Stomach (tissue), 9 donors: ENCODE measurements around the gene ANKS1A. TPM values are rescaled to one million over a fixed set of nuclear protein-coding genes. Genes with fewer than 3 reads are reported as not detected.

ENCODE experiments used
- DNase-seq, 2 donors: peaks; one replicate each; pipeline versions ENCODE4 v3.0.0 to v3.0.0-alpha.2; 2013 to 2019
- H3K27ac ChIP-seq, 5 donors: fragments of 200-600 bp in 4 of 5; sonication (generic) in 4 of 5; one replicate each; pipeline ENCODE4 v1.5.1; 2013 to 2019; ENCODE audit warnings: mild to moderate bottlenecking in 1 of 5, moderate library complexity in 1 of 5
- H3K27me3 ChIP-seq, 3 donors: fragments of 200-600 bp; sonication (generic); one replicate each; pipeline ENCODE4 v1.5.1; 2017 to 2019; ENCODE audit warnings: mixed run types in 1 of 3
- H3K36me3 ChIP-seq, 4 donors: fragments of 200-600 bp; sonication (generic); 1 replicate in 3 of 4; 2 replicates in 1 of 4; pipeline ENCODE4 v1.5.1; 2016 to 2019
- H3K4me1 ChIP-seq, 4 donors: fragments of 200-600 bp; sonication (generic); one replicate each; pipeline ENCODE4 v1.5.1; 2016 to 2019
- H3K4me3 ChIP-seq, 4 donors: fragments of 200-600 bp; sonication (generic) in 3 of 4; one replicate each; pipeline ENCODE4 v1.5.1; 2016 to 2019; ENCODE audit warnings: mild to moderate bottlenecking in 1 of 4
- H3K9me3 ChIP-seq, 4 donors: fragments of 200-600 bp; sonication (generic); one replicate each; pipeline ENCODE4 v1.5.1; 2016 to 2019
- EP300 ChIP-seq: sonication (generic); formaldehyde crosslinking; IDR thresholded peaks from one replicate; pipeline ENCODE4 v1.6.1; 2017; ENCODE audit warnings: antibody characterized with exemption
- POLR2A ChIP-seq, 4 donors: fragments of 450-650 bp; IDR thresholded peaks; one replicate each; pipeline ENCODE4 v1.6.1; 2016; ENCODE audit warnings: antibody characterized with exemption in 4 of 4, control low read depth in 2 of 4, mild to moderate bottlenecking in 1 of 4, moderate library complexity in 1 of 4
- POLR2AphosphoS5 ChIP-seq, 3 donors: sonication (generic); formaldehyde crosslinking; IDR thresholded peaks; one replicate each; pipeline ENCODE4 v1.6.1; 2016; ENCODE audit warnings: antibody characterized with exemption in 3 of 3
- WGBS, 5 donors: extraction: QIAGEN DNeasy Blood & Tissue Kit in 3 of 5; methylation state at CpG; one replicate each; pipeline versions ENCODE4 v1.1.5 to v1.1.7; 2013 to 2018; 5-methylcytosine and 5-hydroxymethylcytosine counted together
- intact Hi-C: fragments of 100-400 bp; cut with DNase I; formaldehyde crosslinking; loops from one replicate; pipeline ENCODE4 v1.15.1; 2023; ENCODE audit warnings: low total_unique reads
- polyA plus RNA-seq, 3 donors: library from polyadenylated mRNA; stranded (reverse); fragments of 200-250 nt; gene quantifications; one replicate each; pipeline ENCODE4 v1.2.3, GENCODE V29; 2013
- total RNA-seq, 5 donors: library from RNA; depleted of rRNA; stranded (reverse); fragments of >200 nt; gene quantifications; one replicate each; pipeline versions ENCODE4 v1.1.0 to v1.2.3, GENCODE V29; 2014 to 2016
- TF ChIP-seq, protein P1 (sequence below), 7 experiments: fragments of 450-650 bp in 4 of 7; fragments of 200-600 bp in 3 of 7; sonication (generic) in 3 of 7; IDR thresholded peaks; one replicate each; pipeline ENCODE4 v1.5.1; 2016 to 2019; ENCODE audit warnings: antibody characterized with exemption in 7 of 7, control low read depth in 2 of 7, mild to moderate bottlenecking in 1 of 7
- donor health status: healthy with polysubstance abuse.
- donor health status: Bipolar disorder and iron deficiency.
- donor health status: healthy.

ANKS1A gene
- total and polyA plus RNA-seq, 8 donors = 6.1 to 40.6 (median 21.5) TPM

DNA sequence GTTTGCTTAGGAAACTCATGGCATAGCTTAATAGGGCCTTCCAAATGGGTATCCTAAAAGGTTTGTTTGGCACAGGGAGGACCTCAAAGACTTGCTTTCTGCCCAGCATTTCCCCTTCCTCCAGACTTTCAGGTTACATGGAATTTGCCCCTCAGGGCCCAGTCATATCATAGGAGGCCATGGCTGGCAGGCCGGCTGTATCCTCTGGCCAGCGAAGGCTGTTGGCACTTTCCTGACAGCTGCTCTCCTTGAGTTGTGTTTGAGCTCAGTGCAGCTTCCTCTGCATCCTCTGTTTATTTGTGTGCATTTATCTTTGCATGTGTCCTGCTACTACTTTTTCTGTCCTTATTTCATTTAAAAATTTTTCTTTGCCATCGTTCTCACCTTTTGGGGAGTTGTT, 90.9 kb downstream of the ANKS1A start:
- 87 to 99% (median 94%) methylated on average over 3 of the region's 3 CpGs for WGBS, 5 donors
- intact Hi-C loops = loop anchor here (10.0 kb wide), 1 partner anchor 265 kb away; no protein-coding TSS in a partner anchor
- TF ChIP-seq EP300 = no peak
- TF ChIP-seq, protein P1, sequence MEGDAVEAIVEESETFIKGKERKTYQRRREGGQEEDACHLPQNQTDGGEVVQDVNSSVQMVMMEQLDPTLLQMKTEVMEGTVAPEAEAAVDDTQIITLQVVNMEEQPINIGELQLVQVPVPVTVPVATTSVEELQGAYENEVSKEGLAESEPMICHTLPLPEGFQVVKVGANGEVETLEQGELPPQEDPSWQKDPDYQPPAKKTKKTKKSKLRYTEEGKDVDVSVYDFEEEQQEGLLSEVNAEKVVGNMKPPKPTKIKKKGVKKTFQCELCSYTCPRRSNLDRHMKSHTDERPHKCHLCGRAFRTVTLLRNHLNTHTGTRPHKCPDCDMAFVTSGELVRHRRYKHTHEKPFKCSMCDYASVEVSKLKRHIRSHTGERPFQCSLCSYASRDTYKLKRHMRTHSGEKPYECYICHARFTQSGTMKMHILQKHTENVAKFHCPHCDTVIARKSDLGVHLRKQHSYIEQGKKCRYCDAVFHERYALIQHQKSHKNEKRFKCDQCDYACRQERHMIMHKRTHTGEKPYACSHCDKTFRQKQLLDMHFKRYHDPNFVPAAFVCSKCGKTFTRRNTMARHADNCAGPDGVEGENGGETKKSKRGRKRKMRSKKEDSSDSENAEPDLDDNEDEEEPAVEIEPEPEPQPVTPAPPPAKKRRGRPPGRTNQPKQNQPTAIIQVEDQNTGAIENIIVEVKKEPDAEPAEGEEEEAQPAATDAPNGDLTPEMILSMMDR (IDR thresholded peaks at IDR 0.05) = no peak
- no peak for TF ChIP-seq POLR2A (IDR thresholded peaks at IDR 0.05)
- TF ChIP-seq POLR2AphosphoS5 (IDR thresholded peaks at IDR 0.05) = no peak
- peaks cover 16 to 48% (median 39%) of the 10 kb centered on the region in 4 donors for H3K36me3 ChIP-seq
- no peak overlapping the region for H3K4me3 ChIP-seq
- DNase-seq = no peak
- H3K27me3 ChIP-seq = no peaks in the 10 kb centered on the region
- no peak overlapping the region for H3K27ac ChIP-seq
- no peaks in the 10 kb centered on the region for H3K9me3 ChIP-seq
- H3K4me1 ChIP-seq = no peaks in the 10 kb centered on the region

DNA sequence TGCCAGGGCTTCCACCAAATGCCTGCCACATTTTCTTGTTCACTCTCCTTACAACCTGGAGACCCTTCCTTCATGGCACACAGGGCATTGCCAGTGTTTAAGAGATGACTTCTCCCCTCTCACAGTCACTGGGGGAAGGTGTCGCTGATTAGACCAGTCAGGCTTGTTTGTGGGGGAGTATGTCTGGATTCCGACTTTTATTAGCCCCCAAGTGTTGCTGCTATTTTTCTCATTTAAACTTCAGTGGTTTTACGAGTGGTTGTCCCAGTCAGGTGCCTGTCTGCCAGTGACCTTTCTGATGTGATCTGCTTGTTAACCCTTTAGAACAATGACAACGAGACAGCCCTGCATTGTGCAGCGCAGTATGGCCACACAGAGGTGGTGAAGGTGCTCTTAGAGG, 92.3 kb downstream of the ANKS1A start:
- DNase-seq = no peak
- no peaks in the 10 kb centered on the region for H3K27me3 ChIP-seq
- intact Hi-C loops = loop anchor here (10.0 kb wide), 1 partner anchor 263 kb away; no protein-coding TSS in a partner anchor

DNA sequence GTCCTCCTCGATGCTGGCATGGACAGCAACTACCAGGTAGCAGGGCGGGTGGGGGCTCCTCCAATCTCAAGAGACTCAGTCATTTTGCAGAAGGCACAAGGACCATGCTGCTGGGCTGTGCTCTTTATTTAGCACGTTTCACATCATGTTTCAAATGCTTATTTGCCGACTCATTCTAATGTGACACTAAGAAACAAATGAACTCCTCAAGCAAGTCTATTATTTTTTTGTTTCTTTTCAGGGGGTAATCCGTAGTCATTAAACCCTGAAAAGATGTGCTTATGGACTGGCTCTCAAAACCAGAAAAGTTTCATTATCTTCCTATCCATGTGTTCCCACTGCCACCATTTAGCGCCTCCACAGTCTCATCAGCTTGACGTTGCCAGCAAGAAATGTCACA, 92.9 kb downstream of the ANKS1A start:
- DNase-seq = no peak
- WGBS, 5 donors = 76 to 83% (median 78%) methylated on average over 7 of the region's 7 CpGs
- no peak for TF ChIP-seq POLR2A (IDR thresholded peaks at IDR 0.05)
- TF ChIP-seq POLR2AphosphoS5 (IDR thresholded peaks at IDR 0.05) = no peak
- TF ChIP-seq, protein P1 (IDR thresholded peaks at IDR 0.05) = no peak
- TF ChIP-seq EP300 = no peak
- Histone ChIP-seq H3K4me3 (no peak overlapping the region), H3K27me3 (no peaks in the 10 kb centered on the region), H3K27ac (no peak overlapping the region), H3K36me3 (peaks cover 30 to 66% (median 56%) of the 10 kb centered on the region in 4 donors), H3K4me1 (peaks cover 0 to 8% (median 2%) of the 10 kb centered on the region in 4 donors), H3K9me3 (no peaks in the 10 kb centered on the region)
- intact Hi-C loops = loop anchor here (10.0 kb wide), 1 partner anchor 263 kb away; no protein-coding TSS in a partner anchor

More for the DNA sequence above, 92.3 kb downstream of the ANKS1A start:
- Histone ChIP-seq H3K36me3 (peaks cover 29 to 62% (median 53%) of the 10 kb centered on the region in 4 donors), H3K4me1 (peaks cover 0 to 2% (median 0%) of the 10 kb centered on the region in 4 donors), H3K27ac (no peak overlapping the region), H3K9me3 (no peaks in the 10 kb centered on the region), H3K4me3 (no peak overlapping the region)
- TF ChIP-seq POLR2AphosphoS5 (IDR thresholded peaks at IDR 0.05) (no peak), EP300 (no peak)
- TF ChIP-seq, protein P1 (IDR thresholded peaks at IDR 0.05) = no peak
- 84 to 91% (median 86%) methylated on average over 5 of the region's 5 CpGs for WGBS, 5 donors

DNA sequence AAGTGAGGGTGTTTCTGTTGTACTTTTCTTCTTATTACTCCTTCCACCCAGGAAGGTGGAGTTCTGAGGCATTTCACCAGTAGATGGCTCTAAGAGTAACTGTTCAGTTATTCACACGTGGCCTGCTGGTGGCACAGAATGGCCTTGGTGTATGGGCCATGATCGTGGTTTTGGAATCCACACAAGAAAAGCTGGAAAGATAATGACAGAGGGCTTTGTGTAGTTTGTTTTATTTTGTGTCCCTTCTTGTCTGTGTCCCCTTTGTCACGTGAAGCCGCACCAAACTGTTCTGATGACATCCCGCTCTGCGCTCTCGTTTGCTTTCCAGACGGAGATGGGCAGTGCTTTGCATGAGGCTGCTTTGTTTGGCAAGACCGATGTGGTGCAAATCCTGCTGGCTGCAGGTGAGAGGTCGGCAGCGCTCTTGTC, 93.4 kb downstream of the ANKS1A start:
- no peak overlapping the region for H3K27ac ChIP-seq
- peaks cover 0 to 12% (median 5%) of the 10 kb centered on the region in 4 donors for H3K4me1 ChIP-seq
- peaks cover 30 to 66% (median 58%) of the 10 kb centered on the region in 4 donors for H3K36me3 ChIP-seq
- DNase-seq = peak in 1 of 2 donors; percentile 39
- 75 to 84% (median 79%) methylated on average over 11 of the region's 11 CpGs for WGBS, 5 donors
- no peaks in the 10 kb centered on the region for H3K27me3 ChIP-seq
- H3K4me3 ChIP-seq = no peak overlapping the region
- H3K9me3 ChIP-seq = no peaks in the 10 kb centered on the region
- intact Hi-C loops = loop anchor here (10.0 kb wide), 1 partner anchor 262 kb away; no protein-coding TSS in a partner anchor
- TF ChIP-seq, protein P1 (IDR thresholded peaks at IDR 0.05) = no peak
- TF ChIP-seq POLR2AphosphoS5 (IDR thresholded peaks at IDR 0.05) (no peak), POLR2A (IDR thresholded peaks at IDR 0.05) (no peak), EP300 (no peak)
